ENCODE data around the gene SIX3. TPM values are rescaled to one million over a fixed set of nuclear protein-coding genes. Genes with fewer than 3 reads are reported as not detected.

The SIX3 gene
- total RNA-seq, 1 donor from 2014 or later: not detected

DNA sequence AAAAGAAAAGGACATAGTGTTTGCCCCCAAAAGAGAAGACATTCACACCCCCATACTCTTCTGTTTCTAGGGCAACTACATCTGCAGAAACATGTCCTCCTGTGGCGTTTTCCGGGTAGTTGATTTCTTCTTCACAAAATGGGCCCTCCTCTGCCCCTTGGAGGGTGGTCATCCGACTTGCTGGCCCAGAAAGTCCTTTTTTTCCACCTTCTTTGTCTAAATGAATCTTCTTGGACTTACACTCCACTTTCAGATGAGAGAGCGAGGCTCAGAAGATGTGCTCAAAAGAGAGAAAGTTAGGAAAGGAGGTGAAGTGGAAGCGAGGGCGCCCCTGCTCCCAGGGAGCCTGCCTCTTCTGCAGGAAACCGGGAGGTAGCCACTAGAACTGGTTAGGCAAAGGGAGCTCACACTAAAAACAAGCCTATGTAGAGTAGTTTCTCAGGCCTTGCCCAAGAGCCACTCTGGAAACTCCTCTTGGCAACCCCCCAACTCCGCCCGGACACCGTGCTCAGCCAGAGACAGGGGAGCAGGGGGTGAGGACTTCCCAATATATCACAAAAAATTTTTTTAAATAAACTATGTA lies 10.2 kb upstream of the SIX3 start:
- no peak for DNase-seq (ENCODE audit: low spot score)

DNA sequence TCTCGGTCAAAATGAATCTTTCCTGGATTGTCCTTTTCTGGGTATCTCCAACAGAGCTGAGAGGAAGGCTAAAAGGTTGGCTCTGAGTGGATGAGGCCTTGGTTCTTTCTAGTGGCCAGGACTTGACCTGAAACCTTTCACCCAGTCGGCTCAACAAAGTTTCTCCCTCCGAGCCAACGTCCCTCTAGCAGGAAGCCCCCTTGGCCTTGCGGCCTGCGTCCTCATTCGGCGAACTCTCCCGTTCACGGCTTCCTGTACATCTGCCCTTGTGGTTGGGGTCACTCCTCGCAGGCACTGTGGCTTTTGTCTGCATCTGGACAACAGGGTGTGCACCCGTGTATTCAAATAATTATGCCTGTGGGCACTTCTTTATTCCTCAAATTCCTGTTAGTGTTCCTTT lies 9.4 kb upstream of the SIX3 start:
- no peak for DNase-seq (ENCODE audit: low spot score)

DNA sequence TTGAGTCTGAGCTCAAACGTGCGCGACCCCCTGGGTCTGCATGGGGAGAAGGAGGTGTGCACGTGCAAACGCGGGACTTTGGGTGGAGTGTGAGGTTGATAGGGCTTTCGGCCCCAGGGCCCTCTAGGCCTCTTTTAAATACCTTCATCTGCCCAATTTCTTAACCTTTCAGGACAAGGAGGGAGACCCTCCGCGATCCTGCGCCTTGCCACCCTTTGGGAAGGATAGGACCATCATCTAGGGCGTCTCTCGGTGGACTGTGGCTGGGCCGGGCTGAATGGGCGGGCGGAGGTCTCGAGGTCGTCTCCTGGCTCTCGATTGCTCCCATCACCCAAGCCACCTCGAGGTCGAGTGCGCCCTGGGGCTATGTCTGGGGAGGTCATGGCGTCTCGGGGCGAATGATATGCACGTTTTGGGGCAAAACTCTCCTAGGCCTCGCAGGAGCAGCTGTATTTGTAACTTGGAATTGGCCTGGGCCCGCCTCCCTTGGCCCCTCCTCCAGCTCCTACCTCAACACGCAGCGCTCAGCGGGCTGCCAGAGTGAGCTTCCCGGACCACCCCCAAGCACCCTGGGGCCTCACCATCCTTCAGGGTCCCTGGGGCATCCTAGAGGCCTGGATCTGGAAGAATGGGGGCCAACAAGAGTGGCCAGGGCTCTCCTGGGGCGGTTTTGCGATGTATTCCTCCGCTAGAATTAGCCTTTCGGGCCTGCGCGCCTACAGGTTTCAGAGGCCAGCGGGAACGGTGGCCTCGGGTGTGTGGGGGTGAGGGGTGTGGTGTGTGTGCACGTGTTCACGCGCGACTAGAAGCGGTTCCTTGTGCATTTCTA lies 8.7 kb upstream of the SIX3 start:
- no peak for DNase-seq (ENCODE audit: low spot score)

DNA sequence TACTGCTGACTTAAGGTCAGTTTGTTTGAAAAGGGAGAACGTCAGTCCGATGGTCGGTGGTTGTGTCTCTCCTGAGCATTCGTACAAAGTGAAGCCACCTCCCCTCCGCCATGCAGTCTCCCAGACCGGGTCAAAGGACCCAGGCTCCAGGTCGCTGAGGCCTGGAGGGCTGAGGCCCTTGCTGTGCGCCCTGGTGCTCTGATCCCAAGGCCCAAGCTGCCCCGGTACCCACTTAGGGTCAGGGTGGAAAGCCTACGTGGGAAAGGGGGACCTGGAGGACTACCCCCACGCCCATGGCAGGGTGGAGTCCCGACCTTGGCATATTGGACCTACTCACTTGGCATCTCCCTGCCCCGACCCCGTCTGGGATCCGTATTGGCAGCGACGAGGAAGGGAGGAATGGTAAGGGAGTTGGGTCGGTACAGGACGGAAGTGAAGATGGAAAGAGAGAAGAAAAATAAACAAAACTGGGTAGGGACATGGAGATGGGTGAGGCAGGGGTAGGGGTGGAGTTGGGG lies 8.0 kb upstream of the SIX3 start:
- DNase-seq (ENCODE audit: low spot score): no peak

DNA sequence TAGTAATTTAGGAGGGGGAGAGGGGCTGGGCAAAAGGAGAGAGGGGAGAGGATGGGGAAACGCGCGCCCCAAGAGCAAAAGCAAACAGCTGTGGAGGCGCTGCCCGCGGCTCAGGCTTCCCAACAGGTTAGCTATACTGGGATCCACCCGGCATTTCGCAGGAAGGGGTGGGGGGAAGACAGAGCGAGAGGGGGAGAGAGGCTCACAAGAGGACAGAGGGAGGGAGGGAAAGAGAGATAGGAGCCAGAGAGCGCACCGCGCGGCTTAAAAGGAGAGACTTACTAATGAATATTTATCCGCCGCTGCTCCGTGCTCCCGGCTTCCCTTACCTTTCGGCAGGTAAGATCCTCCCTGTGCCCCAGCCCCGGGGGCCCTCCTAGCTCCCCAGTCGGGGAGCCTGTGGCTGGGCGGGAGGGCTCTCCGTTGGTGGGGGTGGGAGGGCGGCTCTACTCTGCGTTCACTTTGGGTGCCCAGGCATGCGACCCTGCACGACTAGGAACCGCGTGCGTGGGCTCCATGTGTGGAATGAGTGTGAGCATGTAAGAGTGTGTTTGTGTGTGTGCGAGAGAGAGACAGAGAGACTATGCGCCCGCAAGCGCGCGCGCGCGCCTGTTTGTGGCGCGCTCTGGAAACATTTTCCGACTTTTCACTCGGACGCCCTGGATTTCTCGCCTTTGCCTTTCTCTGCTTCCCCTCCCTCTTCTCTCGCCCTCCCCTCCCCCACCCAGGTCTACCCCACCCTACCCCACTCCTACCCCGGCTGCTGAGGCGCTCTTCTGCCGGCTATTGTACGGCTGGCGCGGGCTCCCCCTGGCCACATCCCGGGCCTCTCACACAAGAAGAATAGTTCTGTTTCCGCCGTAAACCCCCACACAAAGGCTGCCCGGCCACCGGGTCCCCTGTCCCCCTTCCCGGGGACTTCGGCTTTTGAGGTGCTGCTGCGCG lies 7.2 kb upstream of the SIX3 start:
- DNase-seq (ENCODE audit: low spot score): no peak

DNA sequence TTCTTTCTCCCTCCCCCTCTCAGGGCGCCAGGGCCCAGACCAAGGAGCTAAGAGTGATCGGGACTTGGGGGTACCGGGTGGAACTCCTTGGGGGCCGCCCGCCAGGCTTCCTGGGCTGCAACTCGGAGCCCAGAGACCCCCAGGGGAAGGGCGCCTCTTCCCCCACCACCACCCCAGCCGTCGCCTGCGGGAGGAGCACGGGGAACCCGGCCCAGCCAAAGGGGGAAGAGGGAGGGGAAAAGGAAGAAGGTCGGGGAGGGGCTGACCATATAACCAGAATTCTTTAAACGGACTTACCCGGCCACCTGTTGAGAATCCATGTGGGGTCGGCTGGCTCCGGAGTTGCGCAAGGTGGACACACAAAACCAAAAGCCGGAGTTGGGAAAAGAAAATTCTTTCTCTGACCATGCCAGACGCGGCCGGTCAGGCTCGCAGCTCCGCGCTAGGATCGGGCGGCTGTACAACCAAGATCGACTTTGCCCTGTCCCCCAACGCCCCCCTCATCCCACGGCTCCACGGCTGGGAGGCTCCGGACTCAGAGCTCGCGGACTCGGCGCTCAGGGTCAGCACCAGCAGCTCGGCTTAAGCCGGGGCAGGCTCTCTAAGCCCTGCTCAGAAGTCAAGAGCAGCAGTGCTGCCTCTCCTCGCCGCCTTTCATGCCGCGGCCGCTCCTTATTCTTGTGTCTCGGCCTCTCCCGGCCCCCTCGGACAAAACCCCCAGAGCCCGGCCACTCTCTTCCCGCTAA lies 6.3 kb upstream of the SIX3 start:
- DNase-seq (ENCODE audit: low spot score): no peak

DNA sequence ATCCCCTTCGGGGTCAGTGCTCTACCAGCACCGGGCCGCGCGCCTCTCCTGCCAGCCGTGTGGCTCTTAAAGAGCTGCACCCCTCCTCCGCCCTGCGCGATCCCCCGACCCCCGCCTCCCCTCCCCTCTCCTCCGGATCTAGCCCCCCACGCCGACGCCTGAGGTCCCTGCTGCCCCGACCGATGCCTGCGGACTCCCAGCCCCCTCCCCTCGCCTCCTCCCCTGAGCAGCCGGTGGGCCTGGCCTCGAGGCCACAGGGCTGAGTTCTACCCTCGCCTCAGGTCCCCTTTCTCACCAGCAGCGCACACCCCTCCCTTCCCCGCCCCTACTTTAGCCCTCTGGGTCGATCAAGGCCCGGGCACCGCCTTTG lies 5.8 kb upstream of the SIX3 start:
- DNase-seq (ENCODE audit: low spot score): no peak

DNA sequence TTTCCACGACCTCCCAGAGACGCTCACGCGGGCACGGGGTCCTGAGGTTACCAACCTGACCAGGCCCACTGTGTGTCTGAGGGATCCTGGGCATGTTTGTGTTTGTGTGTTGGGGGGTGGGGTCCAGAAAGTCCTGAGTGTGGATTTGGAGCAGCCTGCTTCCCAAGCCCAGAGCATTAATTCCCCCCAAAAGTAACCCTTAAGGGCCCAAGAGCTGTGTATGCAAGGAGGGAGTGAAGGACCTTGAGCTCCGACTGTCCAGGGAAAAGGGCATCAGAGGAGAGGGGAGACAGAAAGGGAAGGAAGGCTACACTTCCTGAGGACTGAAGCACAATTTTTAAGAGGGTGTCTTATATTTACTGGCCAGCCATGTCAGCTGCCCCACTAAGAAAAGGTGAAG lies 5.2 kb upstream of the SIX3 start:
- DNase-seq (ENCODE audit: low spot score): no peak

DNA sequence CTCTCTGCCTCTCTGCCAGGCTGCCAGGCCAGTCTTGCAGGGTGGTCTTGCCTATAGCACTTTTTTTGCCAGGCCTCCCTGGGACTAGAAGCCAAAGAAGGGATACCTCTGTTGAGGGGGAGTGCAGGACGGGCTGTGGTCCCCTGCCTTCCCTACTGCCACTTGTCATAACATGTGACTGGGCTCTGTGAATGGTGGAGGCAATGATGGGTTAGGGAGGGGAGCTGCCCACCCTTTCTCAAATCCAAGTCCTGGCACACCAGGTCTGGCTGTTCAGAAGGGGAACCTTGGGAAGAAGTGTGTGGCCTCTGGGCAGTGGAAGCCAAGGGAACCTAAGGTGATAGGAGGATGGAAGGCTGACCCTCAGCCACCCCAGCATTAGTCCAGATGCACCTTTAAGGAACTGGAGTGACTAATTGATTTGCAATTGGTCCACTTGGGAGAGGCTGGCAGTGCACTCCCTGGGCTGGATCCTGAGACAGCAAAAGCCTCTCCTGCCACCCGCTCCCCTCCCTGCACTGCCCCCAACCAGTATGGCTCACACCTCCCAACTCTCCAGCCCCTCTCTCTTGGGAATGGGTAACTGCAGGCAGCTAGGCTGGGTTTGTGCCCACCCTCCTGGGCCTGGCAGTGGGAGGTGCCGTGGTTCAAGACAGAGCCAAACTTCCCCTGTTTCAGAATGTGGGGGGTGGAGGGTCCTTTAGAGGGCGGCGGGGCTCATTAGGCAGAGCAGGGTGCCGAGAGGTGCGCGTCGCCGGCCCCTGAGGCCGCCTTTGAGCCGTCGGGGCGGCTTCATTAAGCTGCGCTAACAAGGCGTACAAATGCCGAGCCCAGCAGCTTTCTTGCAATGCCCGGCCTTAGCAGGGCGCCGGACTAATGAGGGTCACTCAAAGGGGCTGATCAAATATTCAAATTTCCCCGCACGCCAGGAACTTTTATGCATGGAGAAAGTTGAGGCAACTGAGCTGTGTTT lies 4.5 kb upstream of the SIX3 start:
- DNase-seq (ENCODE audit: low spot score): no peak

DNA sequence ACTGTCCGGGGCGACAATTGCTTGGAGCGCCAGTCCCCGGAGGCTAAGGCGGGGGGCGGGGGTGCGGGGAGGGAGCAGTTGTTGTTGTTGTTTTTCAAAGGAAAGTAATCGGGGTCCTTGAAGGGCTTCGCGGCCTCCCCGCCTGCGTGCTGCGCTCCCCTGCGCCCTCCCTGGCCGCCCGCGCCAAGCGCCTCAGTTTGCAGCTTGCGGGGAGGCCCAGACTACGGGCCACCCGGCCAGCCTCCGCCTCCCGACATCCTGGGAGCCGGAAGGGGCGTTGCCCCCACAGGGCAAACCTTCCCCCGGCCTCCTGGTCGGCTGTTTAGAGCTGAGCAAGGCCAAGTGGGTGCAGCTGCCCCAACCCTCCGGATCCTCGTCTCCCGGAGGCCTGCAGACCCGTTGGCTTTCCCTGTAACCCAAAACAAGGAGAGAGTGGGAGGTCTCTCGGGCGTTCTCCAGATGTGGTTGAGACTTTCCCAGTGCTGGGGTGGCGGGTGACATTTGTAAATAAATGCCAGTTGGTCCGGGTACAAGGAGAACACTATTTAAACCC lies 3.7 kb upstream of the SIX3 start:
- DNase-seq (ENCODE audit: low spot score): no peak

DNA sequence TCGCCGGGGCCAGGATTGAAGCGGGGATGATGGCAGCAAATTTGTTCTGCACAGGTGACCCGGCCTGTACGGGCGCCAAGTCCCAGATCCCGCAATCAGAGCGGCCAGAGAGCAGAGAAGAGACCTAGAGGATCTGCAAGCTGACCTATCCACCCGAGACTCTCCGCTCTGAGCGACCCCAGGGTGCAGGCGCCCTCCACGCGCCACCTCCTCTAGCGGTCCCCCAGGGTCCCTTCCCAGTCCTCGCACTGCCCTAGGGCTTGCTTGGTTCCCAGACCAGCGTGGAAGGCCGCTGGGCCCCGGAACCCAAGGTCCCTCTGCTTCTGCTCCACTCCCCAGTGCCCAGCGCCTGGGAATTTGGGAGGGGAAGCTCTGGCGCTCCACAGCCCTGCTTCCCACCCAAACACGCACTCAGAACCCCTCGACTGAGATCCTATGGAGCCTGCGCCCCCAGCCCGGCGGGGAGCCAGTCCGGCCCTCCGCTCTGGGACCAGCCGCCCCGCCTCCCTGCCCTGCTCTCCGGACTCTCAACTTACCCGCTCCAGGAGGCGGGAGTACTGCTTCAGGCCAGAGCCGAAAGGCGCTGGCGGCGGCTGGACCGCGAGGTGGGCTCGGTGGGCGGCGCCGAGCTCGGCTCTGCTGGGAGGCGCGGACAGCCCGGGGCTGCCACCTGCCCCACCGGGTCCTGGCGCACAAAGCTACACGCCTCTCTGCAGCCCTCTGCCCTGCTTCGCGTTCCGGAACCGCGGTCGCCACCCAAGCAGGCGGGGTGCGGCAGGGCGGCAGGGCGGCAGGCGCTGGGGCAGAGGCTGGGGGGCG lies 3.0 kb upstream of the SIX3 start:
- DNase-seq (ENCODE audit: low spot score): no peak

DNA sequence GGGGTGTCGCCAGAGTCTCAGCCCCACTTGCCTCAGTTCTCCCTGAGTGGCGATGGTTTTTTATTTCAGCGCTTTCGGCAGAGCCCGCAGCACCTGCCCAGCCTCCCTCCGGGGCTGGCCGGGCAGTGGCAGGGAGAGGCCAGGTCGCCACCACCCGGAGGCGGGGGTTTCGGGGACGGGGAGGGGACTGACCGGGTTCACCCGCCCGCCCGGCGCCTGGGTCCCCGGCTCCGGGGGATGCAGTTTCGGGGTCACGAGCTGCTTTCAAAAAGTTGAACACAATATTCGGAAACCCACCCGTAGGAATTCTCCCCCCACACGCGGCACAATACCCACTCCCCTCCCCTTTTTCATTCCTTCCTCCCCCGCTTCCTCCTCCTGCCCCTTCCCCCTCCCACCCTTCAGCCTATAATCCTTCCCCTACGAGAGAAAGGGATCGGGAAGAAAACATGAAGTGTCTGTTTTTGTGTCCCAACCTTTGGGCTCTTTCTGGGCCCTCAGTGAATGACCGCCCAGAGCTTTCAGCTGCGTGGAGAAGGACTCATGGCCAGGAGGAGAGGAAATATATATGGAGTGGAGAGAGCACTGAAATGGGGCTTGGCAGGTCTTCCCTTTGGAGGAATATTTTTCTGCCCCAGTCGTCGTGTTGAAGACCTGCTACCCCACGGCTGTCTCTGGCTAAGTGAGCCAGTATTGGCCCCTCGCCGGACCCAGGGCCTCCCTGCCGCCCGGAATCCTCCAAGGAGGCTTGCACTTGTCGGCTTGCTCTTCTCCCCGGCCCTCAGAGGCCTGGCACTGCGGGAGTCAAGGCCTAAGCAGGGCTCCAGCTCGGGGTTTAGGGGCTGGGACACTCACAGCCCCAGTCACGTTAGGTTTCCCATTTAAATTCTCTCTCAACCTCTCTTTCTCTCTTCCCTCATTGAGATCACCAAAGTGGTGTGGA lies 2.1 kb upstream of the SIX3 start:
- no peak for DNase-seq (ENCODE audit: low spot score)

DNA sequence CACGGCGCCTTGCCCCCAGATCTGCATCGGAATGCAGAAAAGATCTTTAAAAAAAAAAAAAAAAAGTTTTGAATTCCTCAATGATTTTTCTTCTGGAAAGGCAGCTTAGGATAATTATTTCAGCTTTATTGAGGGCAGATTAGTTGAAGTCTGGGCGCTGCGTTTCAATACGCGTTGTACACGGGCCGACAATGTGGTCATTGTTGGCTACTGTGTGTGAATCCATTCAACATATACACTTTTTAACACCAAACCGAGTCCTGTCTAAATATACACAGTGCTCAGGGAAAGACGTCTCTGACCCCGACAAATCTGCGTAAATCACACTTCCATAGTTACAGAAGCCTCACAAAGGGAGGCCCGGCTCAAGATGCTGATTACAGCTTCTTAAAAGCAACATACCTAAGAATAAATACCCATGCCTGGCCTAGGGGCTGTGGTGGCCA lies 1.4 kb upstream of the SIX3 start:
- DNase-seq (ENCODE audit: low spot score): no peak

DNA sequence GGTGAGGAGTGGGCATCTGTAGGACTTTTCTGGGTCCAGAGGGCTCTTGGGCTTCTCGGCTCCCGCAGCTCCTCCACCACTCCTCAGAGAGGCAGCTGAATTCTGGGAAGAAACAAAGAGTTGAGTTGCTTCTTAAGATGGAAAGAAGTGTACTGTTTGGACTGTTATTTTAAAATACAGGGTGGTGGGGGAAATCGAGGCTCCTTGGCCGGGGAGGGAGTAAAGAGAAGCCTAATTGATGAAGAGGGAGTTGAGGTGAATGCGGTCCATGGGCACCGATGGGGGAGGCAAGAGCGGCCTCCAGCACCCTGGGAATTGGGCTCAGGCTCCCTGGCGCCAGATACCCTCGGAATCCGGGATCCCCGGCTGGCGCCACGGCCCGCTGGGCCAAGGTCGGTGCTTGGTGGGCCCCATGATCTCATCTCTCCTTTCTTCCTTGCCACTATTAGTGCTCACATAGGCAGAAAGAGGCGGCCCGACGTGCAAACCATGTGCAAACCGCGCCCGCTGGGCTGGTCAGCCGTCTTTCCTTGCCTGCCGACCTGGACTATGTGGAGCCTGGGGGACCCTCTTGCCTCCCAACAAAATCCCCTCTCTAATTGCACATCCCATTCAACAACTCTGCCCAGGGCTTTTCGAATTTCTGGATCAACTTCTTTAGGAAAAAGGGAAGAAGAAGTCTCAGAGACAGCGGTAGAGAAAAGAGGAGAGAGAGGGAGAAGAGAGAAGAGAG lies 604 bp upstream of the SIX3 start:
- DNase-seq (ENCODE audit: low spot score): no peak

DNA sequence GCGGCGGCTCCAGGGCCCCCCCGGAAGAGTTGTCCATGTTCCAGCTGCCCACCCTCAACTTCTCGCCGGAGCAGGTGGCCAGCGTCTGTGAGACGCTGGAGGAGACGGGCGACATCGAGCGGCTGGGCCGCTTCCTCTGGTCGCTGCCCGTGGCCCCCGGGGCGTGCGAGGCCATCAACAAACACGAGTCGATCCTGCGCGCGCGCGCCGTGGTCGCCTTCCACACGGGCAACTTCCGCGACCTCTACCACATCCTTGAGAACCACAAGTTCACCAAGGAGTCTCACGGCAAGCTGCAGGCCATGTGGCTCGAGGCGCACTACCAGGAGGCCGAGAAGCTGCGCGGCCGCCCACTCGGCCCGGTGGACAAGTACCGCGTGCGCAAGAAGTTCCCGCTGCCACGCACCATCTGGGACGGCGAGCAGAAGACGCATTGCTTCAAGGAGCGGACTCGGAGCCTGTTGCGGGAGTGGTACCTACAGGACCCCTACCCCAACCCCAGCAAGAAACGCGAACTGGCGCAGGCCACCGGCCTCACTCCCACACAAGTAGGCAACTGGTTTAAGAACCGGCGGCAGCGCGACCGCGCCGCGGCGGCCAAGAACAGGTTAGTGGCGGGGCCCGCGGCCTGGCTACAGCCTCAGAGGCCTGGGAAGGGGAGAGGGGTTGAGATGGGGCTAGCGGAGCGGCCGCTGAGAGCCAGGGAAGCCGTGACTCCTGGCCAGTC lies 965 bp downstream of the SIX3 start:
- no peak for DNase-seq (ENCODE audit: low spot score)

DNA sequence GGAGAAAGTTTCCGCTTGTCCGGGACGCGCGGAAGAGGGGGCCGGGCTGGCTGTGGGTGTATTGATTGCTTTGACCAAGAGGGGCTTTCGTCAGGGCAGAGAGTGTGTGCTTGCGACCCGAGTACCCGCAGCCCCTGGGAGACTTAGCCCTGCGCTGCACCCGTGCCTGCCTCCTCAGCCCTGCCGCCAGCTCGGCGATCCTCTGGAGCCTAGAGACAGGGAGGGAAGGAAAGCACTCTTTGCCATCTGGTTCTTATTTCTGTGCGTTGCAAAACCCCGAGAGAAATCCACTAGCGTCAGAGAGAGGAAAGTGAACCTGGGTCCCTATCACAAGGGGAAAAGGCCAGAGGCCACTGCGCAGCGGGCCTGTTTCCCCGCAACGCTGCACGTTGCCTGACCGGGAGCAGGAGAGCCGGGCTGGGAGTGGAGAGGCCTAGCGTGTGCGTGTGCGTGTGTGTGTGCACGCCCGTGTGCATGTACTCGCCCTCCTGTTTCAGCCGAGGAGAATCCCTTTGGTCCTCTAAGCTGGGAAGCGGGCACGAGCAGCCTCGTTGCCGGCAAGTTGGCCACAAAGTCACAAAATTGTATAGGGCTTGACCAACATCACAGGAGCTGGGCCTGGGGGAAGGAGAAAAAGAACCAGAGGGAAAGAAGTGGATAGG lies 1.7 kb downstream of the SIX3 start:
- no peak for DNase-seq (ENCODE audit: low spot score)

Data from umbilical cord (tissue), 2 donors.